H1 (cell line): ENCODE measurements around the gene REXO5. TPM values are rescaled to one million over a fixed set of nuclear protein-coding genes. Genes with fewer than 3 reads are reported as not detected.

Source experiments
- CTCF ChIA-PET: fragments of 300-600 bp; sonication (Branson Sonifier 250); formaldehyde crosslinking; loops from one replicate; lab custom pipeline; 2021; ENCODE audit not compliant: partially characterized antibody; lab: Charles Lee
- POLR2A ChIA-PET: fragments of 300-600 bp; sonication (Branson Sonifier 250); formaldehyde crosslinking; loops from one replicate; lab custom pipeline; 2021; ENCODE audit warnings: inconsistent platforms; ENCODE audit not compliant: partially characterized antibody; lab: Charles Lee
- DNase-seq, 2 experiments: peaks; one replicate each; pipeline versions ENCODE4 v3.0.0 to v3.0.0-alpha.2; 2010 to 2022; ENCODE audit warnings: low spot score in 2 of 2, low read depth in 1 of 2, mixed read lengths in 1 of 2
- FAIRE-seq: peaks from 2 replicates; lab custom pipeline; 2011; peaks lifted over from hg19 to GRCh38; lab: Jason Lieb, UNC
- H2AFZ ChIP-seq: 2 replicates; pipeline ENCODE4 v1.8.1; 2012; ENCODE audit warnings: low read length, inconsistent platforms
- H2AK5ac ChIP-seq: 2 replicates; pipeline ENCODE4 v1.6.1; 2013; ENCODE audit warnings: low read depth, low read length
- H2BK120ac ChIP-seq: replicated peaks from 2 replicates; pipeline ENCODE3; 2013; ENCODE audit warnings: low read depth, low read length, inconsistent platforms
- H2BK12ac ChIP-seq: 2 replicates; pipeline ENCODE4 v1.6.1; 2013; ENCODE audit warnings: low read depth, low read length
- H2BK15ac ChIP-seq: 2 replicates; pipeline ENCODE4 v1.6.1; 2013; ENCODE audit warnings: low read length
- H2BK20ac ChIP-seq: 2 replicates; pipeline ENCODE4 v1.6.1; 2013; ENCODE audit warnings: low read length
- H2BK5ac ChIP-seq: 2 replicates; pipeline ENCODE4 v1.6.1; 2013; ENCODE audit warnings: low read depth, low read length
- H3K14ac ChIP-seq: 2 replicates; pipeline ENCODE4 v1.6.1; 2013; ENCODE audit warnings: inconsistent platforms; ENCODE audit not compliant: insufficient read length
- H3K18ac ChIP-seq: 2 replicates; pipeline ENCODE4 v1.6.1; 2013; ENCODE audit warnings: low read length; ENCODE audit errors: extremely low read depth
- H3K23ac ChIP-seq: 2 replicates; pipeline ENCODE4 v1.6.1; 2013; ENCODE audit warnings: inconsistent platforms; ENCODE audit not compliant: insufficient read length
- H3K23me2 ChIP-seq: 2 replicates; pipeline ENCODE4 v1.6.1; 2013; ENCODE audit warnings: low read depth, low read length
- H3K27ac ChIP-seq: 2 replicates; pipeline ENCODE4 v1.6.1; 2011; ENCODE audit warnings: low read depth, low read length, inconsistent platforms
- H3K27me3 ChIP-seq, 4 experiments: replicated peaks in 1 of 4; 1 replicate in 1 of 4; 2 replicates in 3 of 4; pipeline versions ENCODE4 v1.6.1 to v1.8.1; 2011 to 2013; ENCODE audit warnings: low read length in 3 of 4, mild to moderate bottlenecking in 3 of 4, inconsistent platforms in 2 of 4, mixed read lengths in 2 of 4, moderate library complexity in 1 of 4; ENCODE audit not compliant: control insufficient read depth in 3 of 4, insufficient read depth in 3 of 4; ENCODE audit errors: extremely low read depth in 1 of 4
- H3K36me3 ChIP-seq, 4 experiments: 2 replicates each; pipeline versions ENCODE4 v1.6.1 to v1.8.1; 2011 to 2013; ENCODE audit warnings: mild to moderate bottlenecking in 4 of 4, low read length in 3 of 4, moderate library complexity in 2 of 4, control low read depth in 1 of 4, inconsistent platforms in 1 of 4; ENCODE audit not compliant: insufficient read depth in 4 of 4, control insufficient read depth in 2 of 4
- H3K4ac ChIP-seq: replicated peaks from 2 replicates; pipeline ENCODE3; 2013; ENCODE audit warnings: low read length, low read depth, mixed read lengths, inconsistent platforms; ENCODE audit not compliant: insufficient read length
- H3K4me1 ChIP-seq, 4 experiments: replicated peaks in 1 of 4; 1 replicate in 1 of 4; 2 replicates in 3 of 4; pipeline versions ENCODE4 v1.6.1 to v1.8.1; 2011 to 2013; ENCODE audit warnings: low read length in 3 of 4, inconsistent platforms in 2 of 4, mixed read lengths in 1 of 4; ENCODE audit not compliant: insufficient read depth in 4 of 4, control insufficient read depth in 3 of 4
- H3K4me2 ChIP-seq, 2 experiments: 2 replicates each; pipeline versions ENCODE4 v1.6.1 to v1.8.1; 2011 to 2013; ENCODE audit warnings: low read depth in 2 of 2, low read length in 2 of 2, control low read depth in 1 of 2, inconsistent platforms in 1 of 2, mild to moderate bottlenecking in 1 of 2; ENCODE audit not compliant: insufficient read depth in 1 of 2
- H3K4me3 ChIP-seq, 4 experiments: fragments of 200-600, 300-600 bp in 1 of 4; sonication (generic), shearing (Covaris generic), sonication (Bioruptor Twin) in 1 of 4; 2 replicates each; pipeline versions ENCODE4 v1.5.1 to v1.8.1; 2011 to 2016; ENCODE audit warnings: low read length in 4 of 4, low read depth in 3 of 4, control low read depth in 2 of 4, inconsistent platforms in 2 of 4, mild to moderate bottlenecking in 2 of 4, mixed read lengths in 1 of 4, moderate library complexity in 1 of 4; ENCODE audit not compliant: insufficient read depth in 2 of 4; ENCODE audit errors: extremely low read depth in 1 of 4
- H3K56ac ChIP-seq: replicated peaks from 2 replicates; pipeline ENCODE3; 2013; ENCODE audit warnings: low read depth, mild to moderate bottlenecking, mixed read lengths, low read length, inconsistent platforms; ENCODE audit not compliant: insufficient read length
- H3K79me1 ChIP-seq: 2 replicates; pipeline ENCODE4 v1.6.1; 2013; ENCODE audit warnings: low read depth, low read length, control low read depth
- H3K79me2 ChIP-seq, 2 experiments: 2 replicates each; pipeline versions ENCODE4 v1.6.1 to v1.8.1; 2012 to 2013; ENCODE audit warnings: low read length in 2 of 2, mild to moderate bottlenecking in 2 of 2, inconsistent platforms in 1 of 2; ENCODE audit not compliant: insufficient read depth in 2 of 2, control insufficient read depth in 1 of 2
- H3K9ac ChIP-seq, 4 experiments: replicated peaks in 1 of 4; 1 replicate in 1 of 4; 2 replicates in 3 of 4; pipeline versions ENCODE4 v1.6.1 to v1.8.1; 2011 to 2013; ENCODE audit warnings: low read depth in 3 of 4, low read length in 3 of 4, control low read depth in 2 of 4, mild to moderate bottlenecking in 2 of 4, moderate library complexity in 2 of 4, inconsistent platforms in 1 of 4; ENCODE audit errors: extremely low read depth in 1 of 4
- H3K9me3 ChIP-seq, 2 experiments: 2 replicates each; pipeline versions ENCODE4 v1.6.1 to v1.8.1; 2012 to 2013; ENCODE audit warnings: mild to moderate bottlenecking in 2 of 2, moderate library complexity in 2 of 2, control low read depth in 1 of 2, inconsistent platforms in 1 of 2, low read depth in 1 of 2, low read length in 1 of 2, mixed read lengths in 1 of 2; ENCODE audit not compliant: insufficient read depth in 2 of 2
- H4K20me1 ChIP-seq, 2 experiments: replicated peaks in 1 of 2; 2 replicates each; pipeline versions ENCODE3 to v1.8.1; 2011 to 2013; ENCODE audit warnings: inconsistent platforms in 2 of 2, low read length in 2 of 2, mild to moderate bottlenecking in 1 of 2; ENCODE audit not compliant: insufficient read depth in 2 of 2, control insufficient read depth in 1 of 2
- H4K5ac ChIP-seq: 2 replicates; pipeline ENCODE4 v1.6.1; 2013; ENCODE audit warnings: low read length, low read depth, mixed read lengths, inconsistent platforms; ENCODE audit not compliant: insufficient read length
- H4K8ac ChIP-seq: 2 replicates; pipeline ENCODE4 v1.8.0; 2013; ENCODE audit warnings: mild to moderate bottlenecking, moderate library complexity, low read length, inconsistent platforms; ENCODE audit not compliant: insufficient read depth; ENCODE audit errors: extremely low read depth
- H4K91ac ChIP-seq: replicated peaks from 2 replicates; pipeline ENCODE3; 2013; ENCODE audit warnings: low read length, mixed read lengths, inconsistent platforms; ENCODE audit not compliant: insufficient read length
- CHD1 ChIP-seq: IDR thresholded peaks from 2 replicates; pipeline ENCODE4 v1.6.1; 2012; ENCODE audit warnings: low read depth, low read length, improper control_type of control experiment
- MAFK ChIP-seq: IDR thresholded peaks from 2 replicates; pipeline ENCODE4 v1.6.1; 2012; ENCODE audit warnings: low read depth, mild to moderate bottlenecking, improper control_type of control experiment, low read length
- TAF7 ChIP-seq: optimal IDR thresholded peaks from 2 replicates; pipeline ENCODE3; 2011; ENCODE audit warnings: low read depth, mild to moderate bottlenecking, inconsistent platforms, low read length, moderate library complexity, borderline replicate concordance
- WGBS, 2 experiments: shearing (Covaris generic) in 1 of 2; methylation state at CpG; one replicate each; pipeline versions ENCODE4 v1.1.6 to v1.1.7; 2013 to 2015; ENCODE audit warnings: low lambda C conversion rate in 2 of 2, mixed read lengths in 2 of 2, inconsistent platforms in 1 of 2, low coverage in 1 of 2, missing lambda C conversion rate in 1 of 2; ENCODE audit not compliant: insufficient replicate concordance in 2 of 2, insufficient coverage in 1 of 2, insufficient read length in 1 of 2; ENCODE audit errors: extremely low coverage in 1 of 2, missing lambda C conversion rate in 1 of 2; 5-methylcytosine and 5-hydroxymethylcytosine counted together
- polyA plus RNA-seq, 7 experiments: library from polyadenylated mRNA; depleted of rRNA in 3 of 7; stranded (reverse) in 5 of 7; unstranded in 2 of 7; fragments of >200 nt in 5 of 7; fragments of 200-250 nt in 2 of 7; gene quantifications; 1 replicate in 5 of 7; 2 replicates in 1 of 7; 4 replicates in 1 of 7; pipeline versions ENCODE4 v1.2.1 to v1.2.3, GENCODE V29; 2011 to 2013; ENCODE audit warnings: missing spikeins in 2 of 7, mixed read lengths in 2 of 7
- total RNA-seq: library from RNA; stranded (reverse); fragmentation: NEBNext Ultra II Directional; extraction: Animal tissue kit (Norgen Biotek cat#: 25700); gene quantifications from 2 replicates; pipeline ENCODE4 v1.2.1, GENCODE V29; 2021

The REXO5 gene
- total and polyA plus RNA-seq, 2 of the 8 experiments (the other 6 are each of a cell fraction or from before 2014, with no cell fraction given): 2.4 to 8.9 TPM

DNA sequence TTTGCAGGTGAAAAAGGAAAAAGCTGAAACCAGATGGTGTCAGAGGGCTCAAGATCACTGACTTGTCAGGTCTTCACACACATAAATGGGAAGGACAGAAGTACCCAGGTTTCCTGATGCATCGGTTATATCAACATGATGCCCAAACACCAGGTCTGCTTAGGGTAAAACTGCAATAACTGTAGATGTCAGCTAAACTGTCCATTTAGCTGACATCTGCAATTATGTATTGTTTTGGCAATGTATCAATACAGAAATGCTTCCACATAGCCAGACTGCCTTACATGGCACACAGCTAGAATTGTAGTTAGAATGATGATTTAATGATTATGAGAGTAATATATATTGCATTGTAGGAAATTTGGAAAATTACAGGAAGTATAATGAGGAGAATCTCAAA is 37.5 kb upstream of the REXO5 start:
- DNase-seq: no peak
- no peak overlapping the region for H4K91ac ChIP-seq
- H2BK20ac ChIP-seq: no peak overlapping the region
- H3K79me1 ChIP-seq: no peaks in the 10 kb centered on the region
- H4K5ac ChIP-seq: no peak overlapping the region
- H3K23me2 ChIP-seq: no peaks in the 10 kb centered on the region
- H3K9me3 ChIP-seq: no peaks in the 10 kb centered on the region
- H3K9ac ChIP-seq: no peak overlapping the region
- H3K36me3 ChIP-seq: no peaks in the 10 kb centered on the region
- H3K56ac ChIP-seq: no peak overlapping the region
- H3K79me2 ChIP-seq: no peaks in the 10 kb centered on the region
- TF ChIP-seq TAF7 (no peak), CHD1 (no peak), MAFK (no peak)
- TF ChIP-seq, all 59 proteins: peak for 0
- WGBS, 2 experiments: 84% methylated on average over 1 of the region's 1 CpG; no CpG with 5 or more reads in 1 of the 2 experiments
- Histone ChIP-seq H4K20me1 (no peaks in the 10 kb centered on the region), H3K27me3 (no peaks in the 10 kb centered on the region; a peak in 1 of 7 replicates), H2AK5ac (no peak overlapping the region), H2BK5ac (no peak overlapping the region), H3K14ac (no peak overlapping the region), H3K4me3 (no peak overlapping the region), H2AFZ (no peak overlapping the region), H2BK12ac (no peak overlapping the region), H4K8ac (no peak overlapping the region), H3K4me1 (no peaks in the 10 kb centered on the region), H3K4ac (no peak overlapping the region), H2BK15ac (no peak overlapping the region), H3K18ac (no peak overlapping the region), H2BK120ac (no peak overlapping the region), H3K23ac (no peak overlapping the region), H3K4me2 (no peak overlapping the region), H3K27ac (no peak overlapping the region)
- CTCF ChIA-PET: no interaction called here
- POLR2A ChIA-PET: no interaction called here
- FAIRE-seq: no peak
